Neural cell (in vitro differentiated cells): Measurements from ENCODE around the gene RNASE11. TPM values are rescaled to one million over a fixed set of nuclear protein-coding genes. Genes with fewer than 3 reads are reported as not detected.

ENCODE experiments used
- H2AFZ ChIP-seq: fragments of 200-600, 300-800 bp; sonication (generic), shearing (Covaris generic); 2 replicates; pipeline ENCODE4 v1.6.0; 2014; ENCODE audit warnings: low read depth, mild to moderate bottlenecking, antibody characterized with exemption, low read length, moderate library complexity
- H3F3A ChIP-seq: fragments of 200-600 bp; shearing (Covaris generic); 2 replicates; pipeline ENCODE4 v1.6.1; 2016; ENCODE audit warnings: mild to moderate bottlenecking, moderate library complexity, mixed read lengths, antibody characterized with exemption, low read length; ENCODE audit not compliant: insufficient read depth, poor library complexity, severe bottlenecking
- H3K27ac ChIP-seq: fragments of 200-600, 300-800 bp; sonication (generic), shearing (Covaris generic); 2 replicates; pipeline ENCODE4 v1.5.1; 2014; ENCODE audit warnings: mild to moderate bottlenecking, low read length, moderate library complexity
- H3K27me3 ChIP-seq: fragments of 300-800, 200-600 bp; sonication (generic), shearing (Covaris generic); 2 replicates; pipeline ENCODE4 v1.6.0; 2014; ENCODE audit warnings: mild to moderate bottlenecking, low read depth, low read length, moderate library complexity; ENCODE audit not compliant: insufficient read depth
- H3K36me3 ChIP-seq: fragments of 300-800, 200-600 bp; sonication (generic), shearing (Covaris generic); 2 replicates; pipeline ENCODE4 v1.5.1; 2014; ENCODE audit warnings: mild to moderate bottlenecking, antibody characterized with exemption, low read length, moderate library complexity; ENCODE audit not compliant: insufficient read depth
- H3K4me2 ChIP-seq: fragments of 300-800, 200-600 bp; sonication (generic), shearing (Covaris generic); 2 replicates; pipeline ENCODE4 v1.6.0; 2014; ENCODE audit warnings: mild to moderate bottlenecking, low read length
- H3K4me3 ChIP-seq: fragments of 300-800, 200-600 bp; sonication (generic), shearing (Covaris generic); 2 replicates; pipeline ENCODE4 v1.5.1; 2014; ENCODE audit warnings: mild to moderate bottlenecking, low read length, moderate library complexity
- H3K79me2 ChIP-seq: fragments of 200-600 bp; shearing (Covaris generic); replicated peaks from 2 replicates; pipeline ENCODE4 v1.6.0; 2014; ENCODE audit warnings: mild to moderate bottlenecking, low read length, moderate library complexity; ENCODE audit not compliant: insufficient read depth
- H3K9ac ChIP-seq: fragments of 300-800, 200-600 bp; sonication (generic), shearing (Covaris generic); 2 replicates; pipeline ENCODE4 v1.6.1; 2016; ENCODE audit warnings: mild to moderate bottlenecking, low read length, mixed read lengths
- H3K9me2 ChIP-seq: fragments of 200-600 bp; shearing (Covaris generic); 2 replicates; pipeline ENCODE4 v1.6.1; 2016; ENCODE audit warnings: mild to moderate bottlenecking, low read length, mixed read lengths; ENCODE audit not compliant: insufficient read depth
- H3K9me3 ChIP-seq: fragments of 200-600, 300-800 bp; sonication (generic), shearing (Covaris generic); 2 replicates; pipeline ENCODE4 v1.6.1; 2016; ENCODE audit warnings: mild to moderate bottlenecking, mixed run types, low read length, moderate library complexity, mixed read lengths
- H4K20me1 ChIP-seq: fragments of 200-600 bp; shearing (Covaris generic); 2 replicates; pipeline ENCODE4 v1.6.1; 2016; ENCODE audit warnings: mild to moderate bottlenecking, mixed run types; ENCODE audit not compliant: insufficient read depth
- CTCF ChIP-seq: fragments of 450-650 bp; IDR thresholded peaks from 2 replicates; pipeline ENCODE4 v1.5.1; 2014; ENCODE audit warnings: antibody characterized with exemption, mild to moderate bottlenecking, moderate library complexity; ENCODE audit not compliant: poor library complexity, severe bottlenecking
- EP300 ChIP-seq: fragments of 450-650 bp; conservative IDR thresholded peaks from 2 replicates; pipeline ENCODE4 v1.6.1; 2014; ENCODE audit warnings: antibody characterized with exemption, mild to moderate bottlenecking, moderate library complexity; ENCODE audit not compliant: poor library complexity, severe bottlenecking
- EZH2 ChIP-seq: fragments of 200-600, 300-800 bp; shearing (Covaris generic), sonication (generic); IDR thresholded peaks from 2 replicates; pipeline ENCODE4 v1.6.1; 2014; ENCODE audit warnings: antibody characterized with exemption, low read length, borderline replicate concordance, mild to moderate bottlenecking; ENCODE audit not compliant: insufficient read depth, poor library complexity, severe bottlenecking
- MXI1 ChIP-seq: fragments of 450-650 bp; conservative IDR thresholded peaks from 2 replicates; pipeline ENCODE4 v1.6.1; 2014; ENCODE audit warnings: antibody characterized with exemption, mild to moderate bottlenecking; ENCODE audit not compliant: poor library complexity, severe bottlenecking
- POLR2AphosphoS5 ChIP-seq: IDR thresholded peaks from 2 replicates; pipeline ENCODE4 v1.6.1; 2012
- RAD21 ChIP-seq: fragments of 450-650 bp; conservative IDR thresholded peaks from 2 replicates; pipeline ENCODE4 v1.6.1; 2014; ENCODE audit warnings: antibody characterized with exemption, mild to moderate bottlenecking, moderate library complexity
- REST ChIP-seq: IDR thresholded peaks from 2 replicates; pipeline ENCODE4 v1.6.1; 2012; ENCODE audit warnings: borderline replicate concordance
- SMC3 ChIP-seq: fragments of 450-650 bp; conservative IDR thresholded peaks from 2 replicates; pipeline ENCODE4 v1.6.1; 2014; ENCODE audit warnings: antibody characterized with exemption, mild to moderate bottlenecking, moderate library complexity; ENCODE audit not compliant: poor library complexity
- TAF1 ChIP-seq: IDR thresholded peaks from 2 replicates; pipeline ENCODE4 v1.6.1; 2012; ENCODE audit warnings: low read depth
- polyA plus RNA-seq: library from polyadenylated mRNA; depleted of rRNA; stranded (reverse); fragments of >200 nt; gene quantifications from 2 replicates; pipeline ENCODE4 v1.2.3, GENCODE V29; 2014

Gene RNASE11
- polyA plus RNA-seq, 1 donor from 2014 or later = not detected

GRCh38 chr14:20556500-20557211, 31.1 kb downstream of the RNASE11 start:
- H3F3A ChIP-seq = no peaks in the 10 kb centered on the region
- H4K20me1 ChIP-seq = no peaks in the 10 kb centered on the region
- no peaks in the 10 kb centered on the region for H3K9me3 ChIP-seq
- H3K4me2 ChIP-seq = no peak overlapping the region
- no peak overlapping the region for H3K27ac ChIP-seq
- no peaks in the 10 kb centered on the region for H3K36me3 ChIP-seq
- H3K79me2 ChIP-seq = no peaks in the 10 kb centered on the region
- H3K9me2 ChIP-seq = no peaks in the 10 kb centered on the region
- H3K9ac ChIP-seq = no peak overlapping the region
- H3K27me3 ChIP-seq = no peaks in the 10 kb centered on the region
- no peak overlapping the region for H2AFZ ChIP-seq
- TF ChIP-seq CTCF (no peak), EZH2 (no peak), TAF1 (no peak), SMC3 (no peak)
- H3K4me3 ChIP-seq = no peak overlapping the region

- Histone ChIP-seq H3K27me3 (no peaks in the 10 kb centered on the region), H3F3A (no peaks in the 10 kb centered on the region), H4K20me1 (no peaks in the 10 kb centered on the region), H3K36me3 (no peaks in the 10 kb centered on the region), H2AFZ (no peak overlapping the region), H3K9ac (no peak overlapping the region), H3K79me2 (no peaks in the 10 kb centered on the region), H3K9me2 (no peaks in the 10 kb centered on the region), H3K4me2 (no peak overlapping the region), H3K9me3 (no peaks in the 10 kb centered on the region), H3K4me3 (no peak overlapping the region), H3K27ac (no peak overlapping the region)
- TF ChIP-seq TAF1 (no peak), POLR2AphosphoS5 (no peak), EZH2 (no peak), REST (no peak), EP300 (no peak), RAD21 (no peak), CTCF (no peak), SMC3 (no peak), MXI1 (no peak)
These were observed 32.0 kb downstream of the RNASE11 start for GRCh38 chr14:20555845-20556244.
